A549 (cell line): ENCODE measurements around the gene IL12B.

ENCODE experiments used
- CEBPB ChIP-seq, 2 experiments: fragments of >200 bp in 1 of 2; sonication (Bioruptor Twin) in 1 of 2; formaldehyde crosslinking in 1 of 2; IDR thresholded peaks; 2 replicates each; pipeline ENCODE4 v1.6.1; 2012 to 2016
- CTCF ChIP-seq: fragments of >200 bp; sonication (Bioruptor Twin); formaldehyde crosslinking; IDR thresholded peaks from 3 replicates; pipeline ENCODE4 v1.5.1; 2016
- E2F6 ChIP-seq: IDR thresholded peaks from 2 replicates; pipeline ENCODE4 v1.6.1; 2012; ENCODE audit warnings: low read depth, borderline replicate concordance
- ESRRA ChIP-seq: fragments of 150-350 bp; IDR thresholded peaks from 2 replicates; pipeline ENCODE4 v1.6.1; 2014; ENCODE audit warnings: mild to moderate bottlenecking, low read length, borderline replicate concordance
- FOSL2 ChIP-seq, 2 experiments: fragments of 450-650 bp in 1 of 2; fragments of >200 bp in 1 of 2; sonication (Bioruptor Twin) in 1 of 2; formaldehyde crosslinking; IDR thresholded peaks; 2 replicates each; pipeline versions ENCODE4 v1.5.0 to v1.6.1; 2016 to 2020; ENCODE audit warnings: mild to moderate bottlenecking in 1 of 2, moderate library complexity in 1 of 2
- HMGXB4 ChIP-seq: fragments of 250-450 bp; sonication (Bioruptor Pico); IDR thresholded peaks from 2 replicates; pipeline ENCODE4 v1.5.0; 2021; ENCODE audit warnings: mild to moderate bottlenecking, moderate library complexity, borderline replicate concordance
- JUN ChIP-seq, 2 experiments: fragments of >200 bp; sonication (Bioruptor Twin); formaldehyde crosslinking; IDR thresholded peaks; 2 replicates in 1 of 2; 3 replicates in 1 of 2; pipeline ENCODE4 v1.6.1; 2016 to 2017
- JUNB ChIP-seq: fragments of >200 bp; sonication (Bioruptor Twin); formaldehyde crosslinking; IDR thresholded peaks from 2 replicates; pipeline ENCODE4 v1.6.1; 2016
- MAX ChIP-seq: IDR thresholded peaks from 2 replicates; pipeline ENCODE4 v1.6.1; 2012
- MYC ChIP-seq: IDR thresholded peaks from 2 replicates; pipeline ENCODE4 v1.6.1; 2012; ENCODE audit warnings: mild to moderate bottlenecking, inconsistent platforms, low read length, improper control_type of control experiment, borderline replicate concordance
- POLR2A ChIP-seq: IDR thresholded peaks from 2 replicates; pipeline ENCODE4 v1.6.1; 2012; ENCODE audit warnings: mild to moderate bottlenecking, low read length
- RAD21 ChIP-seq, 2 experiments: fragments of >200 bp in 1 of 2; sonication (Bioruptor Twin) in 1 of 2; formaldehyde crosslinking in 1 of 2; IDR thresholded peaks in 1 of 2; conservative IDR thresholded peaks in 1 of 2; 2 replicates in 1 of 2; 3 replicates in 1 of 2; pipeline ENCODE4 v1.6.1; 2012 to 2018; ENCODE audit warnings: inconsistent platforms in 1 of 2
- SREBF2 ChIP-seq: fragments of 450-650 bp; IDR thresholded peaks from 2 replicates; pipeline ENCODE4 v1.6.1; 2014; ENCODE audit warnings: mild to moderate bottlenecking, moderate library complexity
- ZNF302 ChIP-seq: fragments of 250-450 bp; sonication (Bioruptor Pico); IDR thresholded peaks from 2 replicates; pipeline ENCODE4 v1.9.0; 2021; ENCODE audit warnings: inconsistent platforms, mild to moderate bottlenecking, moderate library complexity

- TF ChIP-seq CTCF (no peak), RAD21 (conservative IDR thresholded peaks at IDR 0.05 in 1 of 2, IDR thresholded peaks at IDR 0.05 in 1 of 2) (no peak), ZNF302 (CRISPR knock-in tag) (no peak), MYC (no peak), E2F6 (no peak), JUNB (no peak), FOSL2 (IDR thresholded peaks at IDR 0.05) (no peak), FOSL2 (CRISPR knock-in tag; IDR thresholded peaks at IDR 0.05) (no peak), HMGXB4 (no peak), CEBPB (IDR thresholded peaks at IDR 0.05) (no peak), SREBF2 (no peak), MAX (no peak), ESRRA (no peak), POLR2A (no peak), JUN (IDR thresholded peaks at IDR 0.05) (no peak)
These were observed 5.3 kb downstream of the IL12B start for GRCh38 chr5:159324986-159325385.
